Sigmoid colon (tissue), 4 donors: Measurements from ENCODE around the gene H19.

Experiments
- POLR2A ChIP-seq, 2 donors: fragments of 450-650 bp; IDR thresholded peaks; one replicate each; pipeline ENCODE4 v1.6.1; 2016; ENCODE audit warnings: antibody characterized with exemption in 2 of 2, mild to moderate bottlenecking in 2 of 2, moderate library complexity in 2 of 2
- POLR2AphosphoS5 ChIP-seq, 4 donors: sonication (generic); formaldehyde crosslinking; IDR thresholded peaks; one replicate each; pipeline ENCODE4 v1.6.1; 2017; ENCODE audit warnings: antibody characterized with exemption in 4 of 4

DNA sequence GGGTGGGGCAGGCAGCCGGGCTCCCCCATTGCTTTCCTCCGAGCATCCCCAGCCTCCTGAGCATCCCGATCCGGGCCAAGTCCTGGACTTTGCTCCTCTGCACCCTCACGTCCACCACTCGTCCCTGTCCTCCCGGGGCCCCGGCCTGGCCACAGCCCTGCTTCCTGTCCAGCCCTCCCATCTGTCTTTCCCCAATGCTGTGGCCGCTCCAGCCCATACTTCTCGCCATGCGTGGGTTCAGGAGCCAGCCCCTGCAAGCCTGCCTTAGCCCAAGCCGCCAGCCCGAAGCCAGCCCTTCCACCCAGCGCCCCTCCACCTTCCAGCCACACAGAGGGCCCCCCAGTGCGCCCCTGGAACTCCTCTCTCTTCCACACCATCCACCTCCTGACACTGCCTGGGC lies 26.7 kb downstream of the H19 start:
- TF ChIP-seq POLR2A (IDR thresholded peaks at IDR 0.05) (no peak), POLR2AphosphoS5 (IDR thresholded peaks at IDR 0.05) (no peak)
